Cardiac muscle cell (in vitro differentiated cells and primary cell): ENCODE measurements around the gene SASH1. TPM values are rescaled to one million over a fixed set of nuclear protein-coding genes. Genes with fewer than 3 reads are reported as not detected.

Experiments used
- DNase-seq, 2 donors: peaks; one replicate each; pipeline versions ENCODE4 v3.0.0 to v3.0.0-alpha.2; 2010 to 2017; ENCODE audit warnings: low read depth in 1 of 2, low spot score in 1 of 2
- H3K27ac ChIP-seq: fragments of 200-600 bp; sonication (generic); 2 replicates; pipeline ENCODE4 v1.5.1; 2016
- H3K27me3 ChIP-seq: fragments of 200-600 bp; sonication (generic); 2 replicates; pipeline ENCODE4 v1.6.0; 2016; ENCODE audit warnings: control low read depth
- H3K36me3 ChIP-seq: fragments of 200-600 bp; sonication (generic); 2 replicates; pipeline ENCODE4 v1.5.1; 2016; ENCODE audit warnings: control low read depth
- H3K4me1 ChIP-seq: fragments of 200-600 bp; sonication (generic); 2 replicates; pipeline ENCODE4 v1.8.1; 2017; ENCODE audit warnings: low read depth, mild to moderate bottlenecking, mixed run types
- H3K4me3 ChIP-seq: fragments of 200-600 bp; sonication (generic); 2 replicates; pipeline ENCODE4 v1.5.1; 2016; ENCODE audit warnings: mild to moderate bottlenecking
- H3K9me3 ChIP-seq: fragments of 200-600 bp; sonication (generic); 2 replicates; pipeline ENCODE4 v1.5.1; 2017; ENCODE audit warnings: low read depth, mild to moderate bottlenecking, control low read depth
- polyA plus RNA-seq: library from polyadenylated mRNA; unstranded; fragments of >200 nt; fragmentation: Nextera tagmentation; extraction: Ambion mirVana; gene quantifications from 2 replicates; pipeline ENCODE4 v1.2.1, GENCODE V29; 2016
- total RNA-seq: library from RNA; depleted of rRNA; stranded (reverse); fragments of >200 nt; gene quantifications from 2 replicates; pipeline ENCODE4 v1.2.3, GENCODE V29; 2016
- TF ChIP-seq, protein P1 (sequence below): IDR thresholded peaks from 2 replicates; pipeline ENCODE4 v1.5.1; 2012; ENCODE audit warnings: low read depth, mild to moderate bottlenecking, low read length

SASH1 gene
- total and polyA plus RNA-seq, 2 experiments from 2014 or later: 7.2 to 17.1 TPM

DNA sequence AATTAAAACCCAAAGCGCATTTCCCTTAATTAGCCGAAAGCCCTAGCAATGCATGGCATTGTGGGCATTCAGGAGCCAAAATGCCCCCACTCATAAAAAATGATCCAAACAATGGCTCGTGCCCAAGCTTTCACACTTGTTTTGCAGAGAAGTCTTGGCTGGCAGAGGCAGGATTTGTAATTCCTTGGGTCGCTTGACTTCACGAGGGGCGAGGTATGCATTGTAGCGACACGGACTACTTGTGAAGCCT, 613 bp upstream of the SASH1 start:
- no peaks in the 10 kb centered on the region for H3K27me3 ChIP-seq
- no peaks in the 10 kb centered on the region for H3K9me3 ChIP-seq
- peak overlapping the region; percentile 100 for H3K27ac ChIP-seq
- TF ChIP-seq, protein P1, sequence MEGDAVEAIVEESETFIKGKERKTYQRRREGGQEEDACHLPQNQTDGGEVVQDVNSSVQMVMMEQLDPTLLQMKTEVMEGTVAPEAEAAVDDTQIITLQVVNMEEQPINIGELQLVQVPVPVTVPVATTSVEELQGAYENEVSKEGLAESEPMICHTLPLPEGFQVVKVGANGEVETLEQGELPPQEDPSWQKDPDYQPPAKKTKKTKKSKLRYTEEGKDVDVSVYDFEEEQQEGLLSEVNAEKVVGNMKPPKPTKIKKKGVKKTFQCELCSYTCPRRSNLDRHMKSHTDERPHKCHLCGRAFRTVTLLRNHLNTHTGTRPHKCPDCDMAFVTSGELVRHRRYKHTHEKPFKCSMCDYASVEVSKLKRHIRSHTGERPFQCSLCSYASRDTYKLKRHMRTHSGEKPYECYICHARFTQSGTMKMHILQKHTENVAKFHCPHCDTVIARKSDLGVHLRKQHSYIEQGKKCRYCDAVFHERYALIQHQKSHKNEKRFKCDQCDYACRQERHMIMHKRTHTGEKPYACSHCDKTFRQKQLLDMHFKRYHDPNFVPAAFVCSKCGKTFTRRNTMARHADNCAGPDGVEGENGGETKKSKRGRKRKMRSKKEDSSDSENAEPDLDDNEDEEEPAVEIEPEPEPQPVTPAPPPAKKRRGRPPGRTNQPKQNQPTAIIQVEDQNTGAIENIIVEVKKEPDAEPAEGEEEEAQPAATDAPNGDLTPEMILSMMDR: no peak
- DNase-seq: no peak
- peak overlapping the region; percentile 91 for H3K4me3 ChIP-seq
- peaks cover 5% of the 10 kb centered on the region for H3K4me1 ChIP-seq
- H3K36me3 ChIP-seq: no peaks in the 10 kb centered on the region

DNA sequence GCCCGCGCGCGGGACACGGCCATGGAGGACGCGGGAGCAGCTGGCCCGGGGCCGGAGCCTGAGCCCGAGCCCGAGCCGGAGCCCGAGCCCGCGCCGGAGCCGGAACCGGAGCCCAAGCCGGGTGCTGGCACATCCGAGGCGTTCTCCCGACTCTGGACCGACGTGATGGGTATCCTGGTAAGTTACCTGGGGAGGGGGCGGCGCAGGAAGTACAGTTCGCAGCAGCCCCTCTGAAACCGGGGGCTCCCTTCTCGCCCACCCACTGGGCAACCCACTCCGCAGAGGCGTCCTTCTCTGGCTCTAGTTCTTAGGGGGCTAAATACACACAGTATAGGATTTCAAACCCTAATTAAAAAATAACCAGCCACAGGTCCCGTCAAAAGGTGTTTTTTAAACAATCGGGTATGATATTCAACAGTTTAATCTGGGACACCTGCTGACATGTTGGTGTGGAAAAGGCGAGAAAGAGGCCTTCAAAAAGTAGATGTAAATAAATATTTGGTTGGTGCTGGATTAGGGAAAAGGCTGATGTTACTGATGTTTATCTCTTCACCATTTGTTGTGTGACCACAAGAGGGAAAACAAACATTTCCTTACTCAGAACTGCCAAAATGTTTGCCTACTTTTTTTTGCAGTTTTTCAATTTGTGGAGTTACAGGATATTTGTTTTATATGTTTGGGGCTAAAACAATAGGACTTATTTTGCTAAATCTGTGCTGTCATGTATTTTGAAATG, 577 bp downstream of the SASH1 start:
- Histone ChIP-seq H3K4me1 (peaks cover 5% of the 10 kb centered on the region), H3K27me3 (no peaks in the 10 kb centered on the region), H3K4me3 (peak overlapping the region; percentile 91), H3K27ac (no peak overlapping the region), H3K9me3 (no peaks in the 10 kb centered on the region), H3K36me3 (no peaks in the 10 kb centered on the region)
- TF ChIP-seq, protein P1: no peak
- peak in 1 of 2 donors; percentile 25 for DNase-seq

DNA sequence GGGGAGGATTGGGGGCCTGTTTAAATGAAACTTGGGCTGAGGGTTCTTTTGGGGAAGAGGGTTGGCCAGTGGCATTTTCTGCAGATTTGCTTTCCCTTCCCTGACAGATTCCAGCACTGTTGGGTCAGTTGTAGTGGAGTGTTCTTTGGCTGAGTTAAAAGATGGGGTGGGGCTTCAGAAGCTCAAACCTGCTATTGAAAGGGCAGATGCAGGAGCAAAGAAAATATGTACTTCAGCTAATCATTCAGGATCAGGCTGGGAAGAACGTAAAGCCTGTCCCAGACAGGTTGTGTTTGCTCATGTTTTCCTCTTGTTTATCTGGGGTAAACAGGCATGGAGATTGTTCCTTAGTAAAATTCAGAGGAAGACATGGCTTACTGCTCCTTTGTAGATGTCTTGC, 2.5 kb downstream of the SASH1 start:
- H3K4me1 ChIP-seq: peaks cover 5% of the 10 kb centered on the region
- DNase-seq: peak in 1 of 2 donors; percentile 22
- no peak overlapping the region for H3K4me3 ChIP-seq
- H3K36me3 ChIP-seq: no peaks in the 10 kb centered on the region
- H3K9me3 ChIP-seq: no peaks in the 10 kb centered on the region
- H3K27me3 ChIP-seq: no peaks in the 10 kb centered on the region
- TF ChIP-seq, protein P1: no peak
- peak overlapping the region; percentile 26 for H3K27ac ChIP-seq

DNA sequence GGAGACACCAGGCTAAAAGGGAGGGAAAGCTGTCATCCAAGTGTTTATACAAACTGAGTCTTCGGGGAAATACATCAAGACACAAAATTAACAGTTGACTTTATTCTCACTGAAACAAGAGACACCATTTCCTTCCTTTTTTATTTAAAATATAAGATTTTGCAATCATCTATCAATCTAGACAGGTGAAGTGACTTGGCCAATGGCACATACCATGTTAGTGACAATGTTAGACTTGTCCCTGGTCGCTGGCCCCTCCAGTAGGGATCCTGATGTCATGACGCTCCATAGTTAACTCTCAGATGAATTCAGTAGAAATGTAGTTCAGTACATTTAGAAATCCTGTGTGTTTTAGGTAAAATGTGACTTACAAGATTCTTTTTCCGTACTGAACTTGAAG, 2.9 kb downstream of the SASH1 start:
- Histone ChIP-seq H3K36me3 (no peaks in the 10 kb centered on the region), H3K27ac (peak overlapping the region; percentile 26), H3K9me3 (no peaks in the 10 kb centered on the region), H3K4me1 (peaks cover 5% of the 10 kb centered on the region), H3K27me3 (no peaks in the 10 kb centered on the region), H3K4me3 (no peak overlapping the region)
- DNase-seq: no peak
- TF ChIP-seq, protein P1: no peak

DNA sequence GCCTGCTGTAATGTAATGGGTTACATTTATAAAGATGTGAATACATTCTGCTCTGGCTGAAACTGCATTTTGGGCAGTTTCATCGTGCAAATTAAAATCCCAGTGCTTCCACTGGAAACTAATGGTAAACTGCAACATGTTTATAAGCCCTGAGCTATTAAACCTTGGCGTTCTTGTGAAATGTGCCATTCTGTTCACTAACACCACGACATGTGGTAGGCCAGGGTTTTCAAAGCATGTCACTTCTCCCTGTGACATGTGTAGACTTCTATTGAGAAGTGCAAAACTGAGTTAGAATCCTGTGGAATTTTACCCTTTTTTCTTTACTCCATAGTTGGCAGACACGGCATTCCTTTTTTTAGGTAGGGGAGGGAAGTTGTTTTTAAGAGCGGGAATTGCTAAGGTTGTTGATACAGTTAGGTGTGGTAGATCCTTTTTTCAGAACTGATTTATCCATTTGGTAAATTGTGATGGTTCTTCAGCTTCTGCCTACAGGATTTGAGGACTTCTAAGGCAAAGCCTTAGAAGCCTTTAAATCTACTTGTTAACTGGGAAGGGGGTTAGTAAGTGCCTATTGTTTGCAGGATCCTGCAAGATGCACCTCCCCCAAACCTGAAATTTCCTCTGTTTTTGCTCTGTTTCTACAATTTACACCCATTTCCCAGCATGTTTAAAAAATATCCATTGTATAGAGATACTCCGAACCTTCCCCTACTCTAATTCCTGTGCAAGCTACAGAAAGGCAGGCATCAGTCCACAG, 4.2 kb downstream of the SASH1 start:
- no peak for DNase-seq
- TF ChIP-seq, protein P1: no peak
- no peak overlapping the region for H3K27ac ChIP-seq
- H3K4me3 ChIP-seq: no peak overlapping the region
- H3K9me3 ChIP-seq: no peaks in the 10 kb centered on the region
- no peaks in the 10 kb centered on the region for H3K36me3 ChIP-seq
- peaks cover under 1% of the 10 kb centered on the region for H3K4me1 ChIP-seq
- no peaks in the 10 kb centered on the region for H3K27me3 ChIP-seq
